ENCODE measurements around the gene MRPL38.

GRCh38 chr17:75897160-75898019 lies 7.3 kb downstream of the MRPL38 start:
- TF ChIP-seq RFX5 (IDR thresholded peaks at IDR 0.05) (no peak), KDM1A (IDR thresholded peaks at IDR 0.05; ENCODE audit: low read depth) (no peak), POLR2A (IDR thresholded peaks at IDR 0.05; ENCODE audit: low read length) (no peak), MAFK (IDR thresholded peaks at IDR 0.05; ENCODE audit: partially characterized antibody) (no peak), HDAC2 (IDR thresholded peaks at IDR 0.05) (no peak), ZNF302 (CRISPR knock-in tag; IDR thresholded peaks at IDR 0.05) (no peak), TP53 (CRISPR knock-in tag; IDR thresholded peaks at IDR 0.05) (no peak), HOXA7 (CRISPR knock-in tag; IDR thresholded peaks at IDR 0.05) (no peak), POLR2AphosphoS2 (conservative IDR thresholded peaks at IDR 0.05; ENCODE audit: low read length) (no peak)
- TF ChIP-seq, protein P1, sequence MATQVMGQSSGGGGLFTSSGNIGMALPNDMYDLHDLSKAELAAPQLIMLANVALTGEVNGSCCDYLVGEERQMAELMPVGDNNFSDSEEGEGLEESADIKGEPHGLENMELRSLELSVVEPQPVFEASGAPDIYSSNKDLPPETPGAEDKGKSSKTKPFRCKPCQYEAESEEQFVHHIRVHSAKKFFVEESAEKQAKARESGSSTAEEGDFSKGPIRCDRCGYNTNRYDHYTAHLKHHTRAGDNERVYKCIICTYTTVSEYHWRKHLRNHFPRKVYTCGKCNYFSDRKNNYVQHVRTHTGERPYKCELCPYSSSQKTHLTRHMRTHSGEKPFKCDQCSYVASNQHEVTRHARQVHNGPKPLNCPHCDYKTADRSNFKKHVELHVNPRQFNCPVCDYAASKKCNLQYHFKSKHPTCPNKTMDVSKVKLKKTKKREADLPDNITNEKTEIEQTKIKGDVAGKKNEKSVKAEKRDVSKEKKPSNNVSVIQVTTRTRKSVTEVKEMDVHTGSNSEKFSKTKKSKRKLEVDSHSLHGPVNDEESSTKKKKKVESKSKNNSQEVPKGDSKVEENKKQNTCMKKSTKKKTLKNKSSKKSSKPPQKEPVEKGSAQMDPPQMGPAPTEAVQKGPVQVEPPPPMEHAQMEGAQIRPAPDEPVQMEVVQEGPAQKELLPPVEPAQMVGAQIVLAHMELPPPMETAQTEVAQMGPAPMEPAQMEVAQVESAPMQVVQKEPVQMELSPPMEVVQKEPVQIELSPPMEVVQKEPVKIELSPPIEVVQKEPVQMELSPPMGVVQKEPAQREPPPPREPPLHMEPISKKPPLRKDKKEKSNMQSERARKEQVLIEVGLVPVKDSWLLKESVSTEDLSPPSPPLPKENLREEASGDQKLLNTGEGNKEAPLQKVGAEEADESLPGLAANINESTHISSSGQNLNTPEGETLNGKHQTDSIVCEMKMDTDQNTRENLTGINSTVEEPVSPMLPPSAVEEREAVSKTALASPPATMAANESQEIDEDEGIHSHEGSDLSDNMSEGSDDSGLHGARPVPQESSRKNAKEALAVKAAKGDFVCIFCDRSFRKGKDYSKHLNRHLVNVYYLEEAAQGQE (IDR thresholded peaks at IDR 0.05), result no peak
- TF ChIP-seq, protein P2, sequence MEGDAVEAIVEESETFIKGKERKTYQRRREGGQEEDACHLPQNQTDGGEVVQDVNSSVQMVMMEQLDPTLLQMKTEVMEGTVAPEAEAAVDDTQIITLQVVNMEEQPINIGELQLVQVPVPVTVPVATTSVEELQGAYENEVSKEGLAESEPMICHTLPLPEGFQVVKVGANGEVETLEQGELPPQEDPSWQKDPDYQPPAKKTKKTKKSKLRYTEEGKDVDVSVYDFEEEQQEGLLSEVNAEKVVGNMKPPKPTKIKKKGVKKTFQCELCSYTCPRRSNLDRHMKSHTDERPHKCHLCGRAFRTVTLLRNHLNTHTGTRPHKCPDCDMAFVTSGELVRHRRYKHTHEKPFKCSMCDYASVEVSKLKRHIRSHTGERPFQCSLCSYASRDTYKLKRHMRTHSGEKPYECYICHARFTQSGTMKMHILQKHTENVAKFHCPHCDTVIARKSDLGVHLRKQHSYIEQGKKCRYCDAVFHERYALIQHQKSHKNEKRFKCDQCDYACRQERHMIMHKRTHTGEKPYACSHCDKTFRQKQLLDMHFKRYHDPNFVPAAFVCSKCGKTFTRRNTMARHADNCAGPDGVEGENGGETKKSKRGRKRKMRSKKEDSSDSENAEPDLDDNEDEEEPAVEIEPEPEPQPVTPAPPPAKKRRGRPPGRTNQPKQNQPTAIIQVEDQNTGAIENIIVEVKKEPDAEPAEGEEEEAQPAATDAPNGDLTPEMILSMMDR (IDR thresholded peaks at IDR 0.05), result no peak

All from A549 (cell line).